ENCODE measurements around the gene RCOR1.

Gene RCOR1

GRCh38 chr14:102668291-102668873 lies 75.9 kb downstream of the RCOR1 start:
- no peak for DNase-seq (ENCODE audit: low spot score)
- no peak for FAIRE-seq

- DNase-seq (ENCODE audit: low spot score) (no peak), FAIRE-seq (no peak)
Measured at GRCh38 chr14:102671410-102671809, 79.0 kb downstream of the RCOR1 start.

- FAIRE-seq = no peak
- no peak for DNase-seq (ENCODE audit: low spot score)
Measured at GRCh38 chr14:102672410-102672960, 80.0 kb downstream of the RCOR1 start.

- peak; percentile 25 for DNase-seq (ENCODE audit: low spot score)
- FAIRE-seq = no peak
Measured at GRCh38 chr14:102675396-102675795, 82.9 kb downstream of the RCOR1 start.

- no peak for DNase-seq (ENCODE audit: low spot score)
Measured at GRCh38 chr14:102678394-102678793, 85.9 kb downstream of the RCOR1 start.

GRCh38 chr14:102683399-102684297 lies 91.2 kb downstream of the RCOR1 start:
- DNase-seq (ENCODE audit: low spot score) (no peak), FAIRE-seq (no peak)

More at GRCh38 chr14:102678394-102678793, 85.9 kb downstream of the RCOR1 start:
- FAIRE-seq = no peak

GRCh38 chr14:102684298-102684663 lies 91.8 kb downstream of the RCOR1 start:
- DNase-seq (ENCODE audit: low spot score) (no peak), FAIRE-seq (no peak)

- DNase-seq (ENCODE audit: low spot score) (no peak), FAIRE-seq (no peak)
Measured at GRCh38 chr14:102686196-102686801, 93.8 kb downstream of the RCOR1 start.

GRCh38 chr14:102688290-102688689 lies 95.8 kb downstream of the RCOR1 start:
- DNase-seq (ENCODE audit: low spot score) (no peak), FAIRE-seq (no peak)

- DNase-seq (ENCODE audit: low spot score) = no peak
Measured at GRCh38 chr14:102690509-102691286, 98.2 kb downstream of the RCOR1 start.

GRCh38 chr14:102691763-102692162 lies 99.3 kb downstream of the RCOR1 start:
- DNase-seq (ENCODE audit: low spot score) = no peak
- FAIRE-seq = no peak

More at GRCh38 chr14:102690509-102691286, 98.2 kb downstream of the RCOR1 start:
- no peak for FAIRE-seq

- DNase-seq (ENCODE audit: low spot score) = no peak
- no peak for FAIRE-seq
Measured at GRCh38 chr14:102692334-102692733, 99.9 kb downstream of the RCOR1 start.

GRCh38 chr14:102693006-102693755 lies 100.7 kb downstream of the RCOR1 start:
- DNase-seq (ENCODE audit: low spot score) (no peak), FAIRE-seq (no peak)

GRCh38 chr14:102694530-102695166 lies 102.2 kb downstream of the RCOR1 start:
- peak; percentile 49 for DNase-seq (ENCODE audit: low spot score)
- no peak for FAIRE-seq

GRCh38 chr14:102695167-102695555 lies 102.7 kb downstream of the RCOR1 start:
- DNase-seq (ENCODE audit: low spot score) = no peak
- FAIRE-seq = no peak

- DNase-seq (ENCODE audit: low spot score) (no peak), FAIRE-seq (no peak)
Measured at GRCh38 chr14:102696332-102696731, 103.9 kb downstream of the RCOR1 start.

GRCh38 chr14:102696856-102697495 lies 104.5 kb downstream of the RCOR1 start:
- FAIRE-seq (no peak), DNase-seq (ENCODE audit: low spot score) (no peak)

GRCh38 chr14:102697501-102697900 lies 105.1 kb downstream of the RCOR1 start:
- no peak for FAIRE-seq
- no peak for DNase-seq (ENCODE audit: low spot score)

GRCh38 chr14:102699416-102700110 lies 107.1 kb downstream of the RCOR1 start:
- DNase-seq (ENCODE audit: low spot score) = no peak
- FAIRE-seq = no peak
